ENCODE results near the gene FCHSD2. TPM values are rescaled to one million over a fixed set of nuclear protein-coding genes. Genes with fewer than 3 reads are reported as not detected.

Gene FCHSD2
- total and polyA plus RNA-seq, 9 of the 15 experiments (the other 6 are each of a cell fraction or from before 2014, with no cell fraction given), result 1.8 to 14.7 (median 6.4) TPM

DNA sequence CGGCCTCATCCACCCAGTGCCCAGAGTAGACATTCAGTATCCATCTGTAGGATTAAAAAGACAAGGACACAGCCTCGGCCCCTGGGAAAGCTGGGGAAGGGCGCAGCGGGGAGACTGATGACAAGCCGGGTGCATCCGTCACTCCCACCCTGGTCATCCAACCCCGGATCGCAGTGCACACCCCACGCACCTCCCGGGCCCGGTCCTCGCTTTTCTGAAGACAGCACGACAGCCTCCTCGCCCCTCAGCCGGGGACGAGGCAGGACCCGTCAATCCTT is 1.1 kb downstream of the FCHSD2 start (continued):
- TF ChIP-seq, protein P1, sequence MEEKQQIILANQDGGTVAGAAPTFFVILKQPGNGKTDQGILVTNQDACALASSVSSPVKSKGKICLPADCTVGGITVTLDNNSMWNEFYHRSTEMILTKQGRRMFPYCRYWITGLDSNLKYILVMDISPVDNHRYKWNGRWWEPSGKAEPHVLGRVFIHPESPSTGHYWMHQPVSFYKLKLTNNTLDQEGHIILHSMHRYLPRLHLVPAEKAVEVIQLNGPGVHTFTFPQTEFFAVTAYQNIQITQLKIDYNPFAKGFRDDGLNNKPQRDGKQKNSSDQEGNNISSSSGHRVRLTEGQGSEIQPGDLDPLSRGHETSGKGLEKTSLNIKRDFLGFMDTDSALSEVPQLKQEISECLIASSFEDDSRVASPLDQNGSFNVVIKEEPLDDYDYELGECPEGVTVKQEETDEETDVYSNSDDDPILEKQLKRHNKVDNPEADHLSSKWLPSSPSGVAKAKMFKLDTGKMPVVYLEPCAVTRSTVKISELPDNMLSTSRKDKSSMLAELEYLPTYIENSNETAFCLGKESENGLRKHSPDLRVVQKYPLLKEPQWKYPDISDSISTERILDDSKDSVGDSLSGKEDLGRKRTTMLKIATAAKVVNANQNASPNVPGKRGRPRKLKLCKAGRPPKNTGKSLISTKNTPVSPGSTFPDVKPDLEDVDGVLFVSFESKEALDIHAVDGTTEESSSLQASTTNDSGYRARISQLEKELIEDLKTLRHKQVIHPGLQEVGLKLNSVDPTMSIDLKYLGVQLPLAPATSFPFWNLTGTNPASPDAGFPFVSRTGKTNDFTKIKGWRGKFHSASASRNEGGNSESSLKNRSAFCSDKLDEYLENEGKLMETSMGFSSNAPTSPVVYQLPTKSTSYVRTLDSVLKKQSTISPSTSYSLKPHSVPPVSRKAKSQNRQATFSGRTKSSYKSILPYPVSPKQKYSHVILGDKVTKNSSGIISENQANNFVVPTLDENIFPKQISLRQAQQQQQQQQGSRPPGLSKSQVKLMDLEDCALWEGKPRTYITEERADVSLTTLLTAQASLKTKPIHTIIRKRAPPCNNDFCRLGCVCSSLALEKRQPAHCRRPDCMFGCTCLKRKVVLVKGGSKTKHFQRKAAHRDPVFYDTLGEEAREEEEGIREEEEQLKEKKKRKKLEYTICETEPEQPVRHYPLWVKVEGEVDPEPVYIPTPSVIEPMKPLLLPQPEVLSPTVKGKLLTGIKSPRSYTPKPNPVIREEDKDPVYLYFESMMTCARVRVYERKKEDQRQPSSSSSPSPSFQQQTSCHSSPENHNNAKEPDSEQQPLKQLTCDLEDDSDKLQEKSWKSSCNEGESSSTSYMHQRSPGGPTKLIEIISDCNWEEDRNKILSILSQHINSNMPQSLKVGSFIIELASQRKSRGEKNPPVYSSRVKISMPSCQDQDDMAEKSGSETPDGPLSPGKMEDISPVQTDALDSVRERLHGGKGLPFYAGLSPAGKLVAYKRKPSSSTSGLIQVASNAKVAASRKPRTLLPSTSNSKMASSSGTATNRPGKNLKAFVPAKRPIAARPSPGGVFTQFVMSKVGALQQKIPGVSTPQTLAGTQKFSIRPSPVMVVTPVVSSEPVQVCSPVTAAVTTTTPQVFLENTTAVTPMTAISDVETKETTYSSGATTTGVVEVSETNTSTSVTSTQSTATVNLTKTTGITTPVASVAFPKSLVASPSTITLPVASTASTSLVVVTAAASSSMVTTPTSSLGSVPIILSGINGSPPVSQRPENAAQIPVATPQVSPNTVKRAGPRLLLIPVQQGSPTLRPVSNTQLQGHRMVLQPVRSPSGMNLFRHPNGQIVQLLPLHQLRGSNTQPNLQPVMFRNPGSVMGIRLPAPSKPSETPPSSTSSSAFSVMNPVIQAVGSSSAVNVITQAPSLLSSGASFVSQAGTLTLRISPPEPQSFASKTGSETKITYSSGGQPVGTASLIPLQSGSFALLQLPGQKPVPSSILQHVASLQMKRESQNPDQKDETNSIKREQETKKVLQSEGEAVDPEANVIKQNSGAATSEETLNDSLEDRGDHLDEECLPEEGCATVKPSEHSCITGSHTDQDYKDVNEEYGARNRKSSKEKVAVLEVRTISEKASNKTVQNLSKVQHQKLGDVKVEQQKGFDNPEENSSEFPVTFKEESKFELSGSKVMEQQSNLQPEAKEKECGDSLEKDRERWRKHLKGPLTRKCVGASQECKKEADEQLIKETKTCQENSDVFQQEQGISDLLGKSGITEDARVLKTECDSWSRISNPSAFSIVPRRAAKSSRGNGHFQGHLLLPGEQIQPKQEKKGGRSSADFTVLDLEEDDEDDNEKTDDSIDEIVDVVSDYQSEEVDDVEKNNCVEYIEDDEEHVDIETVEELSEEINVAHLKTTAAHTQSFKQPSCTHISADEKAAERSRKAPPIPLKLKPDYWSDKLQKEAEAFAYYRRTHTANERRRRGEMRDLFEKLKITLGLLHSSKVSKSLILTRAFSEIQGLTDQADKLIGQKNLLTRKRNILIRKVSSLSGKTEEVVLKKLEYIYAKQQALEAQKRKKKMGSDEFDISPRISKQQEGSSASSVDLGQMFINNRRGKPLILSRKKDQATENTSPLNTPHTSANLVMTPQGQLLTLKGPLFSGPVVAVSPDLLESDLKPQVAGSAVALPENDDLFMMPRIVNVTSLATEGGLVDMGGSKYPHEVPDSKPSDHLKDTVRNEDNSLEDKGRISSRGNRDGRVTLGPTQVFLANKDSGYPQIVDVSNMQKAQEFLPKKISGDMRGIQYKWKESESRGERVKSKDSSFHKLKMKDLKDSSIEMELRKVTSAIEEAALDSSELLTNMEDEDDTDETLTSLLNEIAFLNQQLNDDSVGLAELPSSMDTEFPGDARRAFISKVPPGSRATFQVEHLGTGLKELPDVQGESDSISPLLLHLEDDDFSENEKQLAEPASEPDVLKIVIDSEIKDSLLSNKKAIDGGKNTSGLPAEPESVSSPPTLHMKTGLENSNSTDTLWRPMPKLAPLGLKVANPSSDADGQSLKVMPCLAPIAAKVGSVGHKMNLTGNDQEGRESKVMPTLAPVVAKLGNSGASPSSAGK (IDR thresholded peaks at IDR 0.05), result 0 out of 2 replicates have a peak, but pooled peaks have one; percentile 27

Measured in K562 (cell line).